GM10266 (cell line): Measurements from ENCODE around the gene PLXNA4.

Experiments used
- DNase-seq: peaks from one replicate; pipeline ENCODE4 v3.0.0; 2012; ENCODE audit errors: extremely low spot score
- TF ChIP-seq, protein P1 (sequence below): IDR thresholded peaks from 2 replicates; pipeline ENCODE4 v1.5.1; 2012; ENCODE audit warnings: mild to moderate bottlenecking, low read depth; ENCODE audit not compliant: control insufficient read depth, insufficient read depth; ENCODE audit errors: missing control alignments

The PLXNA4 gene

DNA sequence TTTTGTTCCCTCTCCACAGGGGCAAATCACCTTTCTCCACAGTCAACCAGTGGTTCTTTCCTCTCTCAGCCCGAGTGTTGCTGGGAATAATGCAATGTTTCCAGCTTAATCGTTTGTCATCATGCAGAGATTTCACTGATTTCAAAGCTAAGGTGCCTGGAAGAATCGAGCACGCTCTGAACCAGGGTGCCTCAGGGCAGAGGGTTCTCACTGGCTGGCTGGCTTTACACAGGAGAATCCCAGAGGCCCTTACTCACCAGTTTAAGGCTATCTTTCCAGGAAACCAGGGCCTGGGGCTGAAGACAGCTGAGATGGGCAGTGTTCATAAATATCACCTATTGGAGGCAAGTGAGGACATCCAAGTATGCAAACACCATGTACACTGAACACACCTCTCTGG is 21.8 kb downstream of the PLXNA4 start:
- DNase-seq, result no peak
- TF ChIP-seq, protein P1, sequence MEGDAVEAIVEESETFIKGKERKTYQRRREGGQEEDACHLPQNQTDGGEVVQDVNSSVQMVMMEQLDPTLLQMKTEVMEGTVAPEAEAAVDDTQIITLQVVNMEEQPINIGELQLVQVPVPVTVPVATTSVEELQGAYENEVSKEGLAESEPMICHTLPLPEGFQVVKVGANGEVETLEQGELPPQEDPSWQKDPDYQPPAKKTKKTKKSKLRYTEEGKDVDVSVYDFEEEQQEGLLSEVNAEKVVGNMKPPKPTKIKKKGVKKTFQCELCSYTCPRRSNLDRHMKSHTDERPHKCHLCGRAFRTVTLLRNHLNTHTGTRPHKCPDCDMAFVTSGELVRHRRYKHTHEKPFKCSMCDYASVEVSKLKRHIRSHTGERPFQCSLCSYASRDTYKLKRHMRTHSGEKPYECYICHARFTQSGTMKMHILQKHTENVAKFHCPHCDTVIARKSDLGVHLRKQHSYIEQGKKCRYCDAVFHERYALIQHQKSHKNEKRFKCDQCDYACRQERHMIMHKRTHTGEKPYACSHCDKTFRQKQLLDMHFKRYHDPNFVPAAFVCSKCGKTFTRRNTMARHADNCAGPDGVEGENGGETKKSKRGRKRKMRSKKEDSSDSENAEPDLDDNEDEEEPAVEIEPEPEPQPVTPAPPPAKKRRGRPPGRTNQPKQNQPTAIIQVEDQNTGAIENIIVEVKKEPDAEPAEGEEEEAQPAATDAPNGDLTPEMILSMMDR, result no peak

- TF ChIP-seq, protein P1, result no peak
- DNase-seq, result no peak
Observed at GRCh38 chr7:132553031-132553430, 23.2 kb downstream of the PLXNA4 start.

GRCh38 chr7:132551886-132552285 is 24.4 kb downstream of the PLXNA4 start:
- DNase-seq, result no peak
- TF ChIP-seq, protein P1, result no peak

DNA sequence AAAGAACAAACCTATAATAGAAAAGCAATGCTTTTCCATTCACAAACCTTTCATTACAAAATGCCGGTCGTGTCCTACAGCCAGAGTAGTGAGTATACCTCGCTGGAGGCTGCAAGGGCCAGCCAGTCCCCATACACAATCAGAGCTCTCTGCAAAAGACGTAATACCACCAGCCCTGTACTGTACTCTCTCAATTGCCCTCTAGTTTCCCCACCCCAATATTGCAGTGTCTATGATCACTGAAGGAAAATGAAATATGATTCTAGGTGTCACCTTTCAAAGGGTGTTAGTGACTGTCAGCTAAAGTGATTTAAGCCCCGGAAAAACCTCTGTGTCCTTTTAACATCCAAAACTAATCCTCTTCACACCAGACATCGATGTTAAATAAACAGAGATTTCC is 24.8 kb downstream of the PLXNA4 start:
- TF ChIP-seq, protein P1, result no peak
- no peak for DNase-seq

DNA sequence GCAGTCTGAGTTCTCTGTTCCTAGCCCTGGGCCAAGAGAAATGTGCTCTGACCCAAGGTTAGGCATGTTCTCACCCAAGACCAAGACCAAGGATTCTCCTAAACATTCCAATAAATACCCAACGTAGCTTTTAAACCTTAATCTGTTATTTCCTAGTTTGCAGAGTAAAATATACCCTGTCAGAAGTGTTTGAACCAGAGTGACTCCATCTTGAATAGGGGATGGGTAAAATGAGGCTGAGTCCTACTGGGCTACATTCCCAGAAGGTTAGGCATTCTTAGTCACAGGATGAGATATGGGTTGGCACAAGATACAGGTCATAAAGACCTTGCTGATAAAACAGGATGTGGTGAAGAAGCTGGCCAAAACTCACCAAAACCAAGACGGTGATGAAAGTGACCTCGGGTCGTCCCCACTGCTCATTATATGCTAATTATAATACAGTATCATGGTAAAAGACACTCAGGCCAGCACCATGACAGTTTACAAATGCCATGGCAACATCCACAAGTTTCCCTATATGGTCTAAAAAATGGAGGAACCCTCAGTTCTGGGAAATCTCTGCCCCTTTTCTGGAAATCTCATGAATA is 27.7 kb downstream of the PLXNA4 start:
- no peak for DNase-seq
- TF ChIP-seq, protein P1, result no peak

GRCh38 chr7:132547821-132548220 is 28.4 kb downstream of the PLXNA4 start:
- TF ChIP-seq, protein P1, result no peak
- DNase-seq, result no peak

DNA sequence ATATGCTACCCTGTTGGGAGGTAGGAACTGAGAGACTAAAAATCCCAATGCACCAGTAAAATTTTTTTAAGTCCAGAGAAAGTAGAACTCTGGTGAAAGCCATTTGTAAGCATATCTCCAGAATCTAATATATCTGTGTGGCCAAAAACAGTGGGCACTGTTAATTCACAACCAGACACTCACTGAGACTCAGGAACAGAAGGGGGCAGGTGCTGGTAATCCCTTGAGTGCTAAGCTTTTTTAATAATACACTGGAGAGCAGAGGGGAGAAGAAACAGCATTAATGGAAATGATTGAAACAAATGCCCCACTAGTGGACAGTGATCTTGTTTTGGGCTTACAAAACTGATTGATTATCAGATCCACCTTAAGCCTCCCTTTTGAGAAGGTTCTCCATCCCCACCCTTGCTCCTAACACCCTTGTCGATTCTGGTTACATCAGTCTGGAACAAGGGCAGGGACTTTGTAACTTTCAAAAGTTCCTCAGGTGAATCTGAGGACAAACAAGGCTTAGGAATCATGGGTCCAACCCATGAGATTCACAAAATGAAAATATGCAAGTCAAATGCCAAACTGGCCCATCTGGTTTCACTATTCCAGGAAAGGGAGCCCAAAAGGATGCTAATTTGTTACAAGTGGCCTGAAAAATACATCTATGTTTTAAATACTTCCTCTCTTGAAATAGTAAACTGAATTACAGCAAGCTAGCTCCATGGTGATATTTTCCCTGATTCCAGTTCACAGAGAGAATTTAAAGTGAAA is 29.7 kb downstream of the PLXNA4 start:
- TF ChIP-seq, protein P1, result no peak
- DNase-seq, result no peak
